Suprapubic skin (tissue), 4 donors: ENCODE data around the gene SLC66A2. TPM values are rescaled to one million over a fixed set of nuclear protein-coding genes. Genes with fewer than 3 reads are reported as not detected.
"Not testable (repeated sequence)": the region's sequence is repeated elsewhere in the genome, so short reads cannot be mapped to it uniquely, and the experiment has no call there.

Experiments used
- DNase-seq, 2 donors: peaks; one replicate each; pipeline ENCODE4 v3.0.0-alpha.2; 2019; ENCODE audit warnings: low spot score in 2 of 2
- H3K27ac ChIP-seq: fragments of 200-600 bp; sonication (generic); one replicate; pipeline ENCODE4 v1.5.1; 2019
- H3K27me3 ChIP-seq: fragments of 200-600 bp; sonication (generic); one replicate; pipeline ENCODE4 v1.5.1; 2019
- H3K36me3 ChIP-seq: fragments of 200-600 bp; sonication (generic); one replicate; pipeline ENCODE4 v1.5.1; 2019
- H3K4me1 ChIP-seq: fragments of 200-600 bp; sonication (generic); one replicate; pipeline ENCODE4 v1.5.1; 2019
- H3K4me3 ChIP-seq: fragments of 200-600 bp; sonication (generic); one replicate; pipeline ENCODE4 v1.5.1; 2019; ENCODE audit warnings: mild to moderate bottlenecking
- H3K9me3 ChIP-seq: fragments of 200-600 bp; sonication (generic); one replicate; pipeline ENCODE4 v1.5.1; 2019
- CTCF ChIP-seq, 2 donors: fragments of 200-600 bp in 1 of 2; fragments of 450-650 bp in 1 of 2; sonication (generic) in 1 of 2; IDR thresholded peaks; one replicate each; pipeline ENCODE4 v1.5.1; 2016 to 2019; ENCODE audit warnings: antibody characterized with exemption in 2 of 2, mild to moderate bottlenecking in 1 of 2, moderate library complexity in 1 of 2
- EP300 ChIP-seq: sonication (generic); formaldehyde crosslinking; IDR thresholded peaks from one replicate; pipeline ENCODE4 v1.6.1; 2017; ENCODE audit warnings: antibody characterized with exemption
- POLR2A ChIP-seq, 2 donors: fragments of 450-650 bp; IDR thresholded peaks; one replicate each; pipeline ENCODE4 v1.6.1; 2017; ENCODE audit warnings: antibody characterized with exemption in 2 of 2, mild to moderate bottlenecking in 2 of 2, moderate library complexity in 2 of 2
- POLR2AphosphoS5 ChIP-seq, 3 donors: sonication (generic); formaldehyde crosslinking; IDR thresholded peaks; one replicate each; pipeline ENCODE4 v1.6.1; 2017; ENCODE audit warnings: antibody characterized with exemption in 3 of 3
- WGBS: methylation state at CpG from one replicate; pipeline ENCODE4 v1.1.5; 2018; 5-methylcytosine and 5-hydroxymethylcytosine counted together
- total RNA-seq, 4 donors: library from RNA; depleted of rRNA; stranded (reverse); fragments of >200 nt; gene quantifications; one replicate each; pipeline ENCODE4 v1.1.0, GENCODE V29; 2016

Gene SLC66A2
- total RNA-seq, 4 donors from 2014 or later: 53.4 to 84.7 (median 79.3) TPM

- DNase-seq: peak; percentile 38 to 75
- no peaks in the 10 kb centered on the region for H3K9me3 ChIP-seq
- no peak overlapping the region for H3K4me3 ChIP-seq
- 94% methylated on average over 68 of the region's 68 CpGs for WGBS
- H3K36me3 ChIP-seq: no peaks in the 10 kb centered on the region
- TF ChIP-seq CTCF (IDR thresholded peaks at IDR 0.05) (no peak), POLR2AphosphoS5 (IDR thresholded peaks at IDR 0.05) (no peak), POLR2A (IDR thresholded peaks at IDR 0.05) (no peak), EP300 (no peak)
- no peak overlapping the region for H3K27ac ChIP-seq
- no peaks in the 10 kb centered on the region for H3K27me3 ChIP-seq
- H3K4me1 ChIP-seq: no peaks in the 10 kb centered on the region
These were observed 68.8 kb downstream of the SLC66A2 start for GRCh38 chr18:79882522-79883241.

- H3K36me3 ChIP-seq: no peaks in the 10 kb centered on the region
- H3K9me3 ChIP-seq: no peaks in the 10 kb centered on the region
- H3K4me1 ChIP-seq: no peaks in the 10 kb centered on the region
- H3K27ac ChIP-seq: no peak overlapping the region
- 89% methylated on average over 11 of the region's 11 CpGs for WGBS
- H3K4me3 ChIP-seq: no peak overlapping the region
- no peak for DNase-seq
- H3K27me3 ChIP-seq: no peaks in the 10 kb centered on the region
- no peak for TF ChIP-seq EP300
- TF ChIP-seq POLR2A (IDR thresholded peaks at IDR 0.05): no peak
- no peak for TF ChIP-seq POLR2AphosphoS5 (IDR thresholded peaks at IDR 0.05)
- no peak for TF ChIP-seq CTCF (IDR thresholded peaks at IDR 0.05)
These were observed 69.8 kb downstream of the SLC66A2 start for GRCh38 chr18:79881695-79882094.

DNA sequence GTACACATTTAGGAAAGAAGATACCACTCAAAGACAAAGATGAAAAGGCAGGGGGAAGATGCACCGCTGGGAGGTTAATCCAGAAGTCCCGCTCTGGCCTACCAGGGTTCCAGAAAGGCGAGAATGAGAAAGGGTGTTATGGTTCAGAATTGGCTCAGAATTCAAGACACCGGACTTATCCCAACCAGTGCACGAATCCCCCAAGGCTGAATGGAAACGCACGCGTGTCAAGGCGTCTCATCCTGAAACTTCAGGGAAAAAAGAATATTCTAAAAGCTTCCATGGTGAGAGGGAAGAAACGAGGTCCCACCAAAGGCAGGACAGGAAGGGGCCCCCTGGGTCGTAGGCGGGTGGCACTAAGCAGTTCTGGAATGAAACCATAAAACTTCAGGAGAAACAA is 71.9 kb downstream of the SLC66A2 start:
- Histone ChIP-seq H3K9me3 (no peaks in the 10 kb centered on the region), H3K36me3 (no peaks in the 10 kb centered on the region), H3K27ac (no peak overlapping the region), H3K4me3 (no peak overlapping the region), H3K4me1 (peaks cover 9% of the 10 kb centered on the region), H3K27me3 (peaks cover 20% of the 10 kb centered on the region)
- WGBS: 82% methylated on average over 12 of the region's 12 CpGs
- TF ChIP-seq POLR2A (IDR thresholded peaks at IDR 0.05) (no peak), POLR2AphosphoS5 (IDR thresholded peaks at IDR 0.05) (no peak), CTCF (IDR thresholded peaks at IDR 0.05) (no peak), EP300 (no peak)
- DNase-seq: no peak

- Histone ChIP-seq H3K27me3 (peaks cover 27% of the 10 kb centered on the region), H3K4me3 (no peak overlapping the region), H3K4me1 (peaks cover 9% of the 10 kb centered on the region), H3K9me3 (no peaks in the 10 kb centered on the region), H3K36me3 (no peaks in the 10 kb centered on the region), H3K27ac (no peak overlapping the region)
- DNase-seq: peak in 1 of 2 donors; percentile 46
- 84% methylated on average over 15 of the region's 20 CpGs for WGBS
- no peak for TF ChIP-seq POLR2AphosphoS5 (IDR thresholded peaks at IDR 0.05)
- no peak for TF ChIP-seq POLR2A (IDR thresholded peaks at IDR 0.05)
- TF ChIP-seq CTCF (IDR thresholded peaks at IDR 0.05): no peak
These were observed 72.6 kb downstream of the SLC66A2 start for GRCh38 chr18:79878741-79879378.

- 90% methylated on average over 16 of the region's 25 CpGs for WGBS
- H3K4me1 ChIP-seq, H3K9me3 ChIP-seq, H3K27ac ChIP-seq, H3K4me3 ChIP-seq, H3K36me3 ChIP-seq, DNase-seq: not testable (repeated sequence)
- H3K27me3 ChIP-seq: peaks cover 33% of the 10 kb centered on the region
These were observed 73.2 kb downstream of the SLC66A2 start for GRCh38 chr18:79878246-79878645.
